ENCODE measurements around the gene VMP1.

GRCh38 chr17:59869941-59870218 is 162.4 kb downstream of the VMP1 start:
- no peak for TF ChIP-seq CTCF (IDR thresholded peaks at IDR 0.05; ENCODE audit: borderline replicate concordance, extremely low read depth, low read length, poor library complexity, severe bottlenecking)
- TF ChIP-seq EZH2 (IDR thresholded peaks at IDR 0.05; ENCODE audit: borderline replicate concordance, low read depth, low read length, severe bottlenecking) = no peak
